A549 (cell line): ENCODE data around the gene MYH9.

ENCODE experiments used
- BHLHE40 ChIP-seq: IDR thresholded peaks from 2 replicates; pipeline ENCODE4 v1.6.1; 2012; ENCODE audit warnings: low read depth, low read length, inconsistent platforms
- CEBPB ChIP-seq, 2 experiments: fragments of >200 bp in 1 of 2; sonication (Bioruptor Twin) in 1 of 2; formaldehyde crosslinking in 1 of 2; IDR thresholded peaks; 2 replicates each; pipeline ENCODE4 v1.6.1; 2012 to 2016
- CHD4 ChIP-seq: fragments of 200-600 bp; sonication (generic); IDR thresholded peaks from 2 replicates; pipeline ENCODE4 v1.6.1; 2016; ENCODE audit warnings: antibody characterized with exemption, mild to moderate bottlenecking, borderline replicate concordance
- CTCF ChIP-seq: fragments of >200 bp; sonication (Bioruptor Twin); formaldehyde crosslinking; IDR thresholded peaks from 3 replicates; pipeline ENCODE4 v1.5.1; 2016
- EHMT2 ChIP-seq: fragments of 200-600 bp; sonication (generic); IDR thresholded peaks from 2 replicates; pipeline ENCODE4 v1.6.1; 2016; ENCODE audit warnings: antibody characterized with exemption, low read depth, mild to moderate bottlenecking, moderate library complexity
- EP300 ChIP-seq, 2 experiments: fragments of >200 bp; sonication (Bioruptor Twin); formaldehyde crosslinking; IDR thresholded peaks; 2 replicates in 1 of 2; 3 replicates in 1 of 2; pipeline ENCODE4 v1.6.1; 2016 to 2017
- ESRRA ChIP-seq: fragments of 150-350 bp; IDR thresholded peaks from 2 replicates; pipeline ENCODE4 v1.6.1; 2014; ENCODE audit warnings: mild to moderate bottlenecking, low read length, borderline replicate concordance
- NR3C1 ChIP-seq: fragments of >200 bp; sonication (Bioruptor Twin); formaldehyde crosslinking; IDR thresholded peaks from 3 replicates; pipeline ENCODE4 v1.6.1; 2017
- POLR2A ChIP-seq: IDR thresholded peaks from 2 replicates; pipeline ENCODE4 v1.6.1; 2012; ENCODE audit warnings: mild to moderate bottlenecking, low read length
- REST ChIP-seq: fragments of 200-600 bp; sonication (generic); IDR thresholded peaks from 2 replicates; pipeline ENCODE4 v1.6.1; 2016; ENCODE audit warnings: antibody characterized with exemption, mild to moderate bottlenecking, moderate library complexity
- RFX5 ChIP-seq: fragments of 450-650 bp; IDR thresholded peaks from 2 replicates; pipeline ENCODE4 v1.7.1; 2014; ENCODE audit warnings: antibody characterized with exemption, mild to moderate bottlenecking, moderate library complexity
- SMC3 ChIP-seq: fragments of >200 bp; sonication (Bioruptor Twin); formaldehyde crosslinking; IDR thresholded peaks from 3 replicates; pipeline ENCODE4 v1.6.1; 2018; ENCODE audit warnings: inconsistent platforms
- TP53 ChIP-seq: fragments of 250-450 bp; sonication (Bioruptor Pico); IDR thresholded peaks from 2 replicates; pipeline ENCODE4 v1.5.0; 2021; ENCODE audit warnings: mild to moderate bottlenecking, moderate library complexity
- ZFP36 ChIP-seq: fragments of 450-650 bp; IDR thresholded peaks from 2 replicates; pipeline ENCODE4 v1.6.1; 2014; ENCODE audit warnings: borderline replicate concordance; ENCODE audit not compliant: partially characterized antibody

- TF ChIP-seq CTCF (no peak), EP300 (IDR thresholded peaks at IDR 0.05) (no peak), ZFP36 (no peak), REST (no peak), NR3C1 (no peak), RFX5 (no peak), SMC3 (no peak), BHLHE40 (no peak), CEBPB (IDR thresholded peaks at IDR 0.05) (no peak), TP53 (CRISPR knock-in tag) (no peak), POLR2A (no peak), ESRRA (no peak), EHMT2 (no peak), CHD4 (no peak)
Measured at GRCh38 chr22:36331912-36332622, 55.7 kb downstream of the MYH9 start.
